Psoas muscle (tissue), 8 donors: ENCODE measurements around the gene PLCG2. TPM values are rescaled to one million over a fixed set of nuclear protein-coding genes. Genes with fewer than 3 reads are reported as not detected.

Source experiments
- ATAC-seq, 4 donors: fragments of 200-7000 bp; cut with Tn5 transposase; one replicate each; pipeline ENCODE4 v1.9.1; 2020; ENCODE audit warnings: moderate library complexity in 3 of 4, mild to moderate bottlenecking in 2 of 4
- DNase-seq, 2 donors: peaks; one replicate each; pipeline ENCODE4 v3.0.0-alpha.2; 2020
- H3K27ac ChIP-seq: fragments of 200-600 bp; one replicate; pipeline ENCODE4 v1.8.0; 2022
- H3K27me3 ChIP-seq, 3 donors: fragments of 200-600 bp in 1 of 3; one replicate each; pipeline versions ENCODE4 v1.6.1 to v1.8.0; 2013 to 2022; ENCODE audit warnings: low read length in 2 of 3, mild to moderate bottlenecking in 2 of 3, moderate library complexity in 1 of 3; ENCODE audit not compliant: insufficient read depth in 3 of 3
- H3K36me3 ChIP-seq, 2 donors: fragments of 200-600 bp in 1 of 2; one replicate each; pipeline versions ENCODE4 v1.6.1 to v1.8.0; 2013 to 2022; ENCODE audit warnings: low read depth in 1 of 2, mild to moderate bottlenecking in 1 of 2, moderate library complexity in 1 of 2; ENCODE audit not compliant: insufficient read depth in 1 of 2
- H3K4me1 ChIP-seq: fragments of 200-600 bp; one replicate; pipeline ENCODE4 v1.8.0; 2022
- H3K4me3 ChIP-seq: fragments of 200-600 bp; one replicate; pipeline ENCODE4 v1.8.0; 2022; ENCODE audit warnings: mild to moderate bottlenecking
- H3K9me3 ChIP-seq: fragments of 200-600 bp; one replicate; pipeline ENCODE4 v1.8.0; 2022
- CTCF ChIP-seq: fragments of 200-600 bp; IDR thresholded peaks from one replicate; pipeline ENCODE4 v1.8.0; 2022; ENCODE audit warnings: antibody characterized with exemption
- WGBS, 3 donors: extraction: QIAGEN DNeasy Blood & Tissue Kit; methylation state at CpG; one replicate each; pipeline versions ENCODE4 v1.1.6 to v1.1.7; 2013; 5-methylcytosine and 5-hydroxymethylcytosine counted together
- intact Hi-C, 2 donors: fragments of 100-400 bp; cut with DNase I; formaldehyde crosslinking; loops; one replicate each; pipeline versions ENCODE4 v1.11.0 to v1.14.2; 2022
- polyA plus RNA-seq, 3 donors: library from polyadenylated mRNA; stranded (reverse); fragments of 200-250 nt; gene quantifications; one replicate each; pipeline ENCODE4 v1.2.3, GENCODE V29; 2013
- total RNA-seq, 4 donors: library from RNA; stranded (reverse); fragmentation: NEBNext Ultra II Directional in 2 of 4; extraction: Animal tissue kit (Norgen Biotek cat#: 25700) in 2 of 4; gene quantifications; one replicate each; pipeline versions ENCODE4 v1.2.1 to v1.2.4, GENCODE V29; 2021 to 2023
- donor health status: healthy with polysubstance abuse.
- donor health status: DM: no; HTN: no; CAD: no; lungs with moderate emphysema.
- donor health status: Bipolar disorder and iron deficiency.
- donor health status: healthy.
- donor health status: DM: yes; HTN: yes; CAD: no.
- donor health status: DM: no; HTN: no; CAD: no.
- donor health status: DM: no; HTN: no; CAD: no.
- donor health status: DM: yes; HTN: yes; CAD: no.

The PLCG2 gene
- total and polyA plus RNA-seq, 7 donors = 0.96 to 4.8 (median 2.5) TPM

GRCh38 chr16:81803332-81803731 lies 24.2 kb downstream of the PLCG2 start:
- ATAC-seq = no peak
- WGBS, 3 donors = 87 to 95% (median 88%) methylated on average over 3 of the region's 3 CpGs
- no peak for DNase-seq
- no peaks in the 10 kb centered on the region for H3K27me3 ChIP-seq
- H3K4me3 ChIP-seq = no peak overlapping the region
- no peak overlapping the region for H3K27ac ChIP-seq
- no peak for TF ChIP-seq CTCF
- H3K9me3 ChIP-seq = no peaks in the 10 kb centered on the region
- no peaks in the 10 kb centered on the region for H3K36me3 ChIP-seq
- intact Hi-C loops = no loop called here
- no peaks in the 10 kb centered on the region for H3K4me1 ChIP-seq

- ATAC-seq (no peak), DNase-seq (no peak)
- Histone ChIP-seq H3K36me3 (no peaks in the 10 kb centered on the region), H3K4me3 (no peak overlapping the region), H3K27ac (no peak overlapping the region), H3K4me1 (no peaks in the 10 kb centered on the region), H3K27me3 (no peaks in the 10 kb centered on the region), H3K9me3 (no peaks in the 10 kb centered on the region)
- TF ChIP-seq CTCF = no peak
- WGBS, 3 donors = 79 to 94% (median 84%) methylated on average over 2 of the region's 2 CpGs
- intact Hi-C loops = no loop called here
Observed at GRCh38 chr16:81804134-81804610, 25.1 kb downstream of the PLCG2 start.

- no peak for TF ChIP-seq CTCF
- Histone ChIP-seq H3K36me3 (no peaks in the 10 kb centered on the region), H3K27me3 (no peaks in the 10 kb centered on the region), H3K4me3 (no peak overlapping the region), H3K4me1 (no peaks in the 10 kb centered on the region), H3K27ac (no peak overlapping the region), H3K9me3 (no peaks in the 10 kb centered on the region)
- intact Hi-C loops = no loop called here
- ATAC-seq (no peak), DNase-seq (no peak)
- WGBS, 3 donors = 55 to 77% (median 60%) methylated on average over 6 of the region's 6 CpGs
Observed at GRCh38 chr16:81806696-81807095, 27.6 kb downstream of the PLCG2 start.

GRCh38 chr16:81807767-81808358 lies 28.8 kb downstream of the PLCG2 start:
- ATAC-seq (no peak), DNase-seq (no peak)
- H3K9me3 ChIP-seq = no peaks in the 10 kb centered on the region
- 59 to 70% (median 64%) methylated on average over 4 of the region's 4 CpGs for WGBS, 3 donors
- no peak overlapping the region for H3K4me3 ChIP-seq
- no peaks in the 10 kb centered on the region for H3K4me1 ChIP-seq
- TF ChIP-seq CTCF = no peak
- intact Hi-C loops = no loop called here
- no peaks in the 10 kb centered on the region for H3K27me3 ChIP-seq
- no peaks in the 10 kb centered on the region for H3K36me3 ChIP-seq
- H3K27ac ChIP-seq = no peak overlapping the region

GRCh38 chr16:81808933-81809480 lies 29.9 kb downstream of the PLCG2 start:
- H3K27me3 ChIP-seq = no peaks in the 10 kb centered on the region
- intact Hi-C loops = no loop called here
- ATAC-seq (no peak), DNase-seq (no peak)
- 68 to 84% (median 83%) methylated on average over 3 of the region's 3 CpGs for WGBS, 3 donors
- no peak for TF ChIP-seq CTCF
- no peak overlapping the region for H3K27ac ChIP-seq
- no peak overlapping the region for H3K4me3 ChIP-seq
- no peaks in the 10 kb centered on the region for H3K36me3 ChIP-seq
- H3K9me3 ChIP-seq = no peaks in the 10 kb centered on the region
- no peaks in the 10 kb centered on the region for H3K4me1 ChIP-seq
